ENCODE measurements around the gene SUN2.

DNA sequence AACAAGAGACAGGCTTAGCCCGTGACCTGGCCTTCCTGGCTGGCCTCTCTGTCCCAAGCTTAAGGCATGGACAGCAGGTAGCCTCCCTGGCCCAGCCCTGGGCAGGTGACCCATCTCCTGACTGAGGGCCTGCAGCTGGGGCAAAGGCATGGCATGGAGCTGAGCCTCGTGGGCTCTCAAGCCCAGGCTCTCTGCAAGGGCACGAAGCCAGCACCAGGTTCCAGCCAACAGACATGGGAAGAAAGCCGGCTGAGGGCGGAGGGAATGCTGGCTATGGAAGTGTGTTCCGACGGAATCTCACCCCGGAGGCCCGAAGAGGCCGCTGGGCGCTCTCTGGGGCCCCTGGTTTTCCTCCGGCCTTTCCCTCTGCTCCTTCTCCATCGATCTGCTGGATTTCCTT is 25.2 kb upstream of the SUN2 start:
- TF ChIP-seq, protein P1, sequence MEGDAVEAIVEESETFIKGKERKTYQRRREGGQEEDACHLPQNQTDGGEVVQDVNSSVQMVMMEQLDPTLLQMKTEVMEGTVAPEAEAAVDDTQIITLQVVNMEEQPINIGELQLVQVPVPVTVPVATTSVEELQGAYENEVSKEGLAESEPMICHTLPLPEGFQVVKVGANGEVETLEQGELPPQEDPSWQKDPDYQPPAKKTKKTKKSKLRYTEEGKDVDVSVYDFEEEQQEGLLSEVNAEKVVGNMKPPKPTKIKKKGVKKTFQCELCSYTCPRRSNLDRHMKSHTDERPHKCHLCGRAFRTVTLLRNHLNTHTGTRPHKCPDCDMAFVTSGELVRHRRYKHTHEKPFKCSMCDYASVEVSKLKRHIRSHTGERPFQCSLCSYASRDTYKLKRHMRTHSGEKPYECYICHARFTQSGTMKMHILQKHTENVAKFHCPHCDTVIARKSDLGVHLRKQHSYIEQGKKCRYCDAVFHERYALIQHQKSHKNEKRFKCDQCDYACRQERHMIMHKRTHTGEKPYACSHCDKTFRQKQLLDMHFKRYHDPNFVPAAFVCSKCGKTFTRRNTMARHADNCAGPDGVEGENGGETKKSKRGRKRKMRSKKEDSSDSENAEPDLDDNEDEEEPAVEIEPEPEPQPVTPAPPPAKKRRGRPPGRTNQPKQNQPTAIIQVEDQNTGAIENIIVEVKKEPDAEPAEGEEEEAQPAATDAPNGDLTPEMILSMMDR (conservative IDR thresholded peaks at IDR 0.05): no peak
- no peak for TF ChIP-seq EZH2 (IDR thresholded peaks at IDR 0.05; ENCODE audit: low read depth)

Data from PC-9 (cell line).